ENCODE measurements around the gene SFXN5. TPM values are rescaled to one million over a fixed set of nuclear protein-coding genes. Genes with fewer than 3 reads are reported as not detected.

The SFXN5 gene
- total RNA-seq, 2 donors from 2014 or later: 12.8 to 23.2 TPM

GRCh38 chr2:72956936-72957335 is 114.6 kb downstream of the SFXN5 start:
- H3K4me3 ChIP-seq: no peak overlapping the region
- TF ChIP-seq CTCF (IDR thresholded peaks at IDR 0.05) (no peak), POLR2A (IDR thresholded peaks at IDR 0.05) (no peak), POLR2AphosphoS5 (IDR thresholded peaks at IDR 0.05) (no peak)
- no peaks in the 10 kb centered on the region for H3K9me3 ChIP-seq
- H3K4me1 ChIP-seq (replicated peaks): no peaks in the 10 kb centered on the region
- no peak for DNase-seq (ENCODE audit: low spot score)
- 94% methylated on average over 3 of the region's 3 CpGs for WGBS
- intact Hi-C loops (cut with DNase I): no loop called here
- no peak overlapping the region for H3K27ac ChIP-seq
- no peaks in the 10 kb centered on the region for H3K27me3 ChIP-seq (replicated peaks; ENCODE audit: insufficient read depth)
- no peaks in the 10 kb centered on the region for H3K36me3 ChIP-seq

GRCh38 chr2:72956050-72956395 is 115.5 kb downstream of the SFXN5 start:
- TF ChIP-seq CTCF (IDR thresholded peaks at IDR 0.05): no peak
- no peak for TF ChIP-seq POLR2AphosphoS5 (IDR thresholded peaks at IDR 0.05)
- TF ChIP-seq POLR2A (IDR thresholded peaks at IDR 0.05): no peak
- Histone ChIP-seq H3K4me3 (no peak overlapping the region), H3K9me3 (no peaks in the 10 kb centered on the region), H3K27me3 (replicated peaks; ENCODE audit: insufficient read depth) (no peaks in the 10 kb centered on the region), H3K27ac (no peak overlapping the region), H3K4me1 (replicated peaks) (no peaks in the 10 kb centered on the region), H3K36me3 (no peaks in the 10 kb centered on the region)
- no peak for DNase-seq (ENCODE audit: low spot score)
- intact Hi-C loops (cut with DNase I): no loop called here
- 94% methylated on average over 2 of the region's 2 CpGs for WGBS

DNA sequence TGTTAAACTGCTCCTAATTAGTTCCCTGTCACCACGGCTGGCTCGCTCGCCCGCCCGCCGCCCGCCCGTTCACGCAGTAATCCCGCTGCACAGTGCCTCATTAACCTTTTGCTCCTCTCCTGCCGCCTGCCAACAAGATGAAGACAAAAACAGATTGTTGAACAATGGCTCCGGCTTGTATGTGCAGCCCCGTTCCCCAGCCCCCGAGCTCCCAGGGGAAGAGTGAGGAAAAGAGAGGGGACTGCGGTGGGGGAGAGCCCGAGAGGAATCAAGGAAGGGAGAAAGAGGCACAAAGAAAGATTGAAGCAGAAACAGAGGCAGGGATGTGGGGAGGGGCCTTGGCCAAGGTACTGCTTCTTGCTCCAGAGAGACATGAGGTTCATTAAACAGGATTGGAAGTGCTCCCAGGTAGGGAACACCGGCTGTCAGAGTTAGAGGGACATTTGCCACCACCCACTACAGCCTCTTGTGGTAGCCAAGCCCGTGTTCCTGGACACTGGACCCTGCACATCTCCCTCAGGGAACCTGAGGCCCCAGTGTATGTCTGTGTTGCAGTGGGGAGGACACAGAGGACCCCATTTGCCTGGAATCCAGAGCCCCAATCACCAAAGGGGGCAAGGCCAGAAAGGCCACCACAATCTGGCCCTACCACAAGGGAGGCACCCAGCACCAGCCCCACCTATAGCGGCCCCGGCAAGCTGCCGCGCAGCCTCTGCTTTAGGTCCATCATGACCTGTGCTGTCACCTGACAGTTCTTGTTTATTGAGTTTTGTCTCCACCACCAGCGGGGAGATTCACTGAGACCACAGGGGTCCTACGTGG is 116.1 kb downstream of the SFXN5 start:
- Histone ChIP-seq H3K36me3 (no peaks in the 10 kb centered on the region), H3K27ac (no peak overlapping the region), H3K4me3 (no peak overlapping the region), H3K4me1 (replicated peaks) (no peaks in the 10 kb centered on the region), H3K27me3 (replicated peaks; ENCODE audit: insufficient read depth) (no peaks in the 10 kb centered on the region), H3K9me3 (no peaks in the 10 kb centered on the region)
- WGBS: 82% methylated on average over 24 of the region's 24 CpGs
- TF ChIP-seq CTCF (IDR thresholded peaks at IDR 0.05) (no peak), POLR2AphosphoS5 (IDR thresholded peaks at IDR 0.05) (no peak), POLR2A (IDR thresholded peaks at IDR 0.05) (no peak)
- intact Hi-C loops (cut with DNase I): no loop called here
- no peak for DNase-seq (ENCODE audit: low spot score)

DNA sequence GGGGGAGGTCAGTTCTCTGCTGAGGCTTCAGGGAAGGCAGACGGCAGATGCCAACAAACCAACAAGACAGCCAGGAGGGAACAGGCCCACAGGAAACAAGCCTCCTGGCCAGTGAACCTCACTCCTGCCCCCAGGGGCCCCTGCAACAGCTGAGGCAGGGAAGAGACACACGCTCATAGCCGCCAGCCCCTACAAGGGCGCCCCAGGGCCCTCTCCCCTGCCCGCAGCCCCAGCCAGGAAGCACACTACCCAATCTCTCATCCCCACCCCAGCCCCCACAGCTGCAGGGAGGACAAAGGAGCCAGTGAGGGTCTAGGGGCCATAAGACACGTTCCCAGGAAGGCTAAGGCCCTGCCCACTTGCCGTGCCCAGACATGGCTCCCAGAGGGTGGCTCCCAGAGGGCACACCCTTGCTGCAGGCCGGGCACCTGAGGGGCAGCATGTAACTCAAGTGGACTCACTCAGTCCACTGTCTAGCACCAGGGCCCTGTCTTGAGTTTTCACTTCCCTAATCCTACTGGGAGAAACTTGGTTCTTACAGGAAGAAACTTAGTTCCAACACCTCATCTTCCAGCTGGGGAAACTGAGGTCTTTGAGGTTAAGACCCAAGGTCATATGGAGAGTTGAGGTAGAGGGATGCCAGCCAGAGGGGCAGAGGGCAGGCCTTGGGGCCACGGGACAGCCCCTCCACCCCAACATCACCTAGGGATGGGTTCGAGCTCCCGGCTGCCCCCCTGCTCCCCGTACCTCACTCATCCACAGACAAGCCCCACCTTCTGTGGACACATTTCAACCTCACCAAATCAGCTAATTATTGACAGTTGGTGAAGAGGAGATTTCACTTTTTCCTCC is 116.9 kb downstream of the SFXN5 start:
- Histone ChIP-seq H3K36me3 (no peaks in the 10 kb centered on the region), H3K4me1 (replicated peaks) (no peaks in the 10 kb centered on the region), H3K4me3 (no peak overlapping the region), H3K27ac (no peak overlapping the region), H3K27me3 (replicated peaks; ENCODE audit: insufficient read depth) (no peaks in the 10 kb centered on the region), H3K9me3 (no peaks in the 10 kb centered on the region)
- no peak for TF ChIP-seq POLR2AphosphoS5 (IDR thresholded peaks at IDR 0.05)
- no peak for TF ChIP-seq CTCF (IDR thresholded peaks at IDR 0.05)
- no peak for TF ChIP-seq POLR2A (IDR thresholded peaks at IDR 0.05)
- DNase-seq (ENCODE audit: low spot score): no peak
- 84% methylated on average over 12 of the region's 12 CpGs for WGBS
- intact Hi-C loops (cut with DNase I): no loop called here

All from prostate gland (tissue), 2 donors.